HepG2 (cell line): ENCODE results near the gene LRBA. TPM values are rescaled to one million over a fixed set of nuclear protein-coding genes. Genes with fewer than 3 reads are reported as not detected.

ENCODE experiments used
- ATAC-seq: fragments of 200-7000 bp; cut with Tn5 transposase; 3 replicates; pipeline ENCODE4 v1.9.1; 2020; ENCODE audit warnings: mild to moderate bottlenecking, moderate library complexity
- BruUV-seq: library from RNA; stranded (reverse); fragments of 400-500 nt; replicated peaks from 2 replicates; lab custom pipeline; 2021; lab: Mats Ljungman, UMichigan
- CTCF ChIA-PET: fragments of 300-600 bp; formaldehyde crosslinking; extraction: SDS; loops from one replicate; lab custom pipeline; 2021; ENCODE audit warnings: low total read pairs, inconsistent platforms, low intra/inter-chr PET ratio; lab: Yijun Ruan, JAX
- POLR2A ChIA-PET: fragments of 350-600 bp; sonication (Branson Sonifier 250); formaldehyde crosslinking; loops from one replicate; lab custom pipeline; 2020; ENCODE audit warnings: antibody characterized with exemption, inconsistent platforms; lab: Yijun Ruan, JAX
- DNase-seq: peaks from one replicate; pipeline ENCODE4 v3.0.0-alpha.2; 2015; ENCODE audit warnings: low spot score
- FAIRE-seq: peaks from 3 replicates; lab custom pipeline; 2011; peaks lifted over from hg19 to GRCh38; lab: Jason Lieb, UNC
- H2AFZ ChIP-seq: one replicate; pipeline ENCODE4 v1.6.1; 2011; ENCODE audit warnings: low read length, inconsistent platforms
- H3K27ac ChIP-seq: fragments of 300-600 bp; 3 replicates; pipeline ENCODE4 v1.8.0; 2011; ENCODE audit warnings: mixed run types, mild to moderate bottlenecking, mixed read lengths, low read length, inconsistent platforms; ENCODE audit not compliant: insufficient read depth; ENCODE audit errors: extremely low read length
- H3K27me3 ChIP-seq, 2 experiments: fragments of 200-600 bp in 1 of 2; 2 replicates in 1 of 2; 3 replicates in 1 of 2; pipeline versions ENCODE4 v1.6.0 to v1.8.0; 2011; ENCODE audit warnings: low read length in 2 of 2, mild to moderate bottlenecking in 2 of 2, moderate library complexity in 2 of 2, inconsistent platforms in 1 of 2; ENCODE audit not compliant: insufficient read depth in 2 of 2, control insufficient read depth in 1 of 2
- H3K36me3 ChIP-seq, 2 experiments: fragments of 200-600 bp in 1 of 2; replicated peaks in 1 of 2; 2 replicates in 1 of 2; 3 replicates in 1 of 2; pipeline versions ENCODE4 v1.5.1 to v1.8.0; 2011; ENCODE audit warnings: low read length in 2 of 2, inconsistent platforms in 1 of 2; ENCODE audit not compliant: insufficient read depth in 2 of 2, control insufficient read depth in 1 of 2
- H3K4me1 ChIP-seq: 2 replicates; pipeline ENCODE4 v1.5.1; 2012; ENCODE audit warnings: low read length, inconsistent platforms; ENCODE audit not compliant: insufficient read depth
- H3K4me2 ChIP-seq: 2 replicates; pipeline ENCODE4 v1.6.0; 2011; ENCODE audit warnings: low read depth, low read length, inconsistent platforms
- H3K4me3 ChIP-seq, 3 experiments: fragments of 200-600 bp in 1 of 3; sonication (generic), shearing (Covaris generic) in 1 of 3; replicated peaks in 1 of 3; 2 replicates each; pipeline ENCODE4 v1.5.1; 2011 to 2016; ENCODE audit warnings: low read length in 3 of 3, inconsistent platforms in 2 of 3, low read depth in 2 of 3, mild to moderate bottlenecking in 2 of 3, control low read depth in 1 of 3, mixed read lengths in 1 of 3; ENCODE audit not compliant: insufficient read depth in 1 of 3
- H3K79me2 ChIP-seq: one replicate; pipeline ENCODE4 v1.6.1; 2011; ENCODE audit warnings: low read length, inconsistent platforms; ENCODE audit not compliant: insufficient read depth
- H3K9ac ChIP-seq: 2 replicates; pipeline ENCODE4 v1.6.0; 2011; ENCODE audit warnings: mild to moderate bottlenecking, low read depth, low read length, inconsistent platforms; ENCODE audit not compliant: insufficient read depth
- H3K9me3 ChIP-seq: 2 replicates; pipeline ENCODE4 v1.5.1; 2012; ENCODE audit warnings: mild to moderate bottlenecking, low read length
- H4K20me1 ChIP-seq: 2 replicates; pipeline ENCODE4 v1.6.0; 2011; ENCODE audit warnings: inconsistent platforms, mild to moderate bottlenecking, low read length, moderate library complexity; ENCODE audit not compliant: insufficient read depth
- EHMT2 ChIP-seq: fragments of 200-600 bp; sonication (generic); IDR thresholded peaks from 2 replicates; pipeline ENCODE4 v1.7.0; 2017; ENCODE audit warnings: antibody characterized with exemption, low read depth, low read length, borderline replicate concordance
- MED1 ChIP-seq: sonication (generic); formaldehyde crosslinking; IDR thresholded peaks from 2 replicates; pipeline ENCODE4 v1.4.0; 2020; ENCODE audit warnings: missing genetic modification reagents
- MYC ChIP-seq: sonication (generic); formaldehyde crosslinking; IDR thresholded peaks from 2 replicates; pipeline ENCODE4 v1.9.0; 2021; ENCODE audit warnings: missing genetic modification reagents, borderline replicate concordance
- MYNN ChIP-seq: sonication (generic); formaldehyde crosslinking; IDR thresholded peaks from 2 replicates; pipeline ENCODE4 v1.4.0; 2020; ENCODE audit warnings: mild to moderate bottlenecking, low read depth, missing genetic modification reagents
- NFYC ChIP-seq: IDR thresholded peaks from 2 replicates; pipeline ENCODE4 v1.6.1; 2016; ENCODE audit warnings: missing genetic modification reagents, missing compliant biosample characterization
- RERE ChIP-seq: IDR thresholded peaks from 2 replicates; pipeline ENCODE4 v1.6.1; 2016; ENCODE audit warnings: low read depth, missing genetic modification reagents, missing compliant biosample characterization
- RNF2 ChIP-seq: fragments of 450-650 bp; conservative IDR thresholded peaks from 2 replicates; pipeline ENCODE4 v1.6.1; 2016; ENCODE audit warnings: low read depth
- ZNF260 ChIP-seq: sonication (generic); formaldehyde crosslinking; IDR thresholded peaks from 2 replicates; pipeline ENCODE4 v1.4.0; 2020; ENCODE audit warnings: missing genetic modification reagents, low read depth, mild to moderate bottlenecking, borderline replicate concordance
- WGBS: methylation state at CpG from one replicate; pipeline ENCODE4 v1.1.6; 2017; ENCODE audit warnings: low lambda C conversion rate; 5-methylcytosine and 5-hydroxymethylcytosine counted together
- in situ Hi-C: cut with HindIII; loops from 2 replicates; pipeline ENCODE4 v1.10.0; 2017; ENCODE audit warnings: low pct_unique_long_range_greater_than_20kb; ENCODE audit not compliant: extremely low pct_ligation_motif_present
- intact Hi-C: fragments of 100-400 bp; cut with micrococcal nuclease; formaldehyde crosslinking; loops from one replicate; pipeline ENCODE4 v1.10.0; 2022; ENCODE audit not compliant: unreplicated experiment
- polyA plus RNA-seq, 8 experiments: library from polyadenylated mRNA; depleted of rRNA in 3 of 8; stranded (reverse) in 7 of 8; unstranded in 1 of 8; fragments of >200 nt; fragmentation: Illumina TruSeq in 4 of 8; extraction: Trizol in 4 of 8; gene quantifications; 2 replicates each; pipeline versions ENCODE4 v1.2.1 to v1.2.3, GENCODE V29; 2011 to 2016; ENCODE audit warnings: low read depth in 4 of 8, missing spikeins in 1 of 8, mixed read lengths in 1 of 8; ENCODE audit not compliant: insufficient read depth in 1 of 8
- total RNA-seq, 5 experiments: library from RNA; depleted of rRNA; stranded (reverse); fragments of >200 nt; fragmentation: Illumina TruSeq; extraction: Trizol; gene quantifications; 2 replicates each; pipeline ENCODE4 v1.2.3, GENCODE V29; 2016; ENCODE audit warnings: low read depth in 1 of 5
- TF ChIP-seq, protein P1 (sequence below): sonication (generic); formaldehyde crosslinking; IDR thresholded peaks from 2 replicates; pipeline ENCODE4 v1.4.0; 2020; ENCODE audit warnings: missing genetic modification reagents, mild to moderate bottlenecking, borderline replicate concordance

The LRBA gene
- total and polyA plus RNA-seq, 2 of the 13 experiments (the other 11 are each of a cell fraction or from before 2014, with no cell fraction given): 21.0 to 37.2 TPM

DNA sequence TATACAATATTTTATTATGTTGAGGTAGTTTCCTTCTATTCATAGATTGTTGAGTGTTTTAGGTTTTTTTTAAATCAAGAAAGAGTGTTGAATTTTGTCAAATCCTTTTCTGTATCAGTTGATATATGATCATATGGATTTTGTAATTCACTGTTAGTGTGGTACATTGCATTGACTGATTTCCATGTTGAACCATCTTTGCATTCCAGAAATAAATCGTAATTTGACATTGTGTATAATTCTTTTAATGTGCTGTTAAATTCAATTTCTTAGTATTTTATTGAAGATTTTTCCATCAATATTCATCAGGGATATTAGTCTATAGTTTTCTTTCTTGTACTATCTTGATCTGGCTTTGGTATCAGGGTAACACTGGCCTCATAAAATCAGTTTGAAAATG is 103.8 kb downstream of the LRBA start:
- 96% methylated on average over 1 of the region's 1 CpG for WGBS
- Histone ChIP-seq H3K4me1 (no peaks in the 10 kb centered on the region), H2AFZ (no peak overlapping the region), H3K9ac (no peak overlapping the region), H3K36me3 (peaks cover 0 to 23% of the 10 kb centered on the region in 2 experiments; a peak in 1 of 5 replicates), H3K4me2 (no peak overlapping the region), H3K9me3 (no peaks in the 10 kb centered on the region), H3K27me3 (no peaks in the 10 kb centered on the region), H3K4me3 (no peak overlapping the region), H4K20me1 (no peaks in the 10 kb centered on the region), H3K27ac (no peak overlapping the region), H3K79me2 (no peaks in the 10 kb centered on the region)
- in situ Hi-C loops: no loop called here
- intact Hi-C loops: no loop called here
- BruUV-seq: no TSS peak
- FAIRE-seq (no peak), ATAC-seq (no peak), DNase-seq (no peak)
- ChIA-PET POLR2A (no interaction called here), CTCF (no interaction called here)
- TF ChIP-seq EHMT2 (no peak), RERE (CRISPR knock-in tag) (no peak), MYC (CRISPR knock-in tag) (no peak), MYNN (CRISPR knock-in tag) (no peak), ZNF260 (CRISPR knock-in tag) (no peak), NFYC (CRISPR knock-in tag) (no peak), RNF2 (no peak), MED1 (CRISPR knock-in tag) (no peak)
- TF ChIP-seq, protein P1, sequence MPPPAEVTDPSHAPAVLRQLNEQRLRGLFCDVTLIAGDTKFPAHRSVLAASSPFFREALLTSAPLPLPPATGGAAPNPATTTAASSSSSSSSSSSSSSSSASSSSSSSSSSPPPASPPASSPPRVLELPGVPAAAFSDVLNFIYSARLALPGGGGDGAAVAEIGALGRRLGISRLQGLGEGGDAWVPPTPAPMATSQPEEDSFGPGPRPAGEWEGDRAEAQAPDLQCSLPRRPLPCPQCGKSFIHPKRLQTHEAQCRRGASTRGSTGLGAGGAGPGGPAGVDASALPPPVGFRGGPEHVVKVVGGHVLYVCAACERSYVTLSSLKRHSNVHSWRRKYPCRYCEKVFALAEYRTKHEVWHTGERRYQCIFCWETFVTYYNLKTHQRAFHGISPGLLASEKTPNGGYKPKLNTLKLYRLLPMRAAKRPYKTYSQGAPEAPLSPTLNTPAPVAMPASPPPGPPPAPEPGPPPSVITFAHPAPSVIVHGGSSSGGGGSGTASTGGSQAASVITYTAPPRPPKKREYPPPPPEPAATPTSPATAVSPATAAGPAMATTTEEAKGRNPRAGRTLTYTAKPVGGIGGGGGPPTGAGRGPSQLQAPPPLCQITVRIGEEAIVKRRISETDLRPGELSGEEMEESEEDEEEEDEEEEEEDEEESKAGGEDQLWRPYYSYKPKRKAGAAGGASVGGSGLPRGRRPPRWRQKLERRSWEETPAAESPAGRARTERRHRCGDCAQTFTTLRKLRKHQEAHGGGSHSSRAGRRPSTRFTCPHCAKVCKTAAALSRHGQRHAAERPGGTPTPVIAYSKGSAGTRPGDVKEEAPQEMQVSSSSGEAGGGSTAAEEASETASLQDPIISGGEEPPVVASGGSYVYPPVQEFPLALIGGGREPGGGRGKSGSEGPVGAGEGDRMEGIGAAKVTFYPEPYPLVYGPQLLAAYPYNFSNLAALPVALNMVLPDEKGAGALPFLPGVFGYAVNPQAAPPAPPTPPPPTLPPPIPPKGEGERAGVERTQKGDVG (CRISPR knock-in tag): no peak
